NCI-H146 treated with DMSO at 0.1 percent for 48 hours (cell line): ENCODE measurements around the gene HNRNPC.
"Not testable (repeated sequence)": the region's sequence is repeated elsewhere in the genome, so short reads cannot be mapped to it uniquely, and the experiment has no call there.

Experiments used
- DNase-seq: peaks from one replicate; lab custom pipeline; 2025; ENCODE audit not compliant: unreplicated experiment; lab: John Stamatoyannopoulos, UW

HNRNPC gene

GRCh38 chr14:21248338-21248737 lies 20.9 kb downstream of the HNRNPC start:
- no peak for DNase-seq

GRCh38 chr14:21245813-21246212 lies 23.4 kb downstream of the HNRNPC start:
- DNase-seq = no peak

GRCh38 chr14:21244544-21244943 lies 24.7 kb downstream of the HNRNPC start:
- DNase-seq = no peak

GRCh38 chr14:21241218-21241819 lies 27.9 kb downstream of the HNRNPC start:
- no peak for DNase-seq

GRCh38 chr14:21240417-21240816 lies 28.8 kb downstream of the HNRNPC start:
- no peak for DNase-seq

- DNase-seq = no peak
Observed at GRCh38 chr14:21238823-21239518, 30.3 kb downstream of the HNRNPC start.

GRCh38 chr14:21236948-21237797 lies 32.1 kb downstream of the HNRNPC start:
- no peak for DNase-seq

GRCh38 chr14:21234112-21234511 lies 35.1 kb downstream of the HNRNPC start:
- no peak for DNase-seq

GRCh38 chr14:21233457-21234076 lies 35.7 kb downstream of the HNRNPC start:
- DNase-seq = no peak

- DNase-seq = no peak
Observed at GRCh38 chr14:21231020-21231652, 38.1 kb downstream of the HNRNPC start.

- no peak for DNase-seq
Observed at GRCh38 chr14:21229821-21230220, 39.4 kb downstream of the HNRNPC start.

- DNase-seq = no peak
Observed at GRCh38 chr14:21227981-21228380, 41.3 kb downstream of the HNRNPC start.

GRCh38 chr14:21227150-21227549 lies 42.1 kb downstream of the HNRNPC start:
- no peak for DNase-seq

GRCh38 chr14:21226467-21226866 lies 42.8 kb downstream of the HNRNPC start:
- no peak for DNase-seq

- DNase-seq = not testable (repeated sequence)
Observed at GRCh38 chr14:21225164-21225563, 44.1 kb downstream of the HNRNPC start.

GRCh38 chr14:21220874-21221477 lies 48.3 kb downstream of the HNRNPC start:
- DNase-seq = no peak

- no peak for DNase-seq
Observed at GRCh38 chr14:21219561-21220111, 49.6 kb downstream of the HNRNPC start.

- DNase-seq = no peak
Observed at GRCh38 chr14:21219120-21219519, 50.1 kb downstream of the HNRNPC start.

GRCh38 chr14:21215879-21216251 lies 53.4 kb downstream of the HNRNPC start:
- no peak for DNase-seq

- DNase-seq = no peak
Observed at GRCh38 chr14:21215130-21215878, 53.9 kb downstream of the HNRNPC start.
